ENCODE measurements around the gene GSTM1.

GSTM1 gene

DNA sequence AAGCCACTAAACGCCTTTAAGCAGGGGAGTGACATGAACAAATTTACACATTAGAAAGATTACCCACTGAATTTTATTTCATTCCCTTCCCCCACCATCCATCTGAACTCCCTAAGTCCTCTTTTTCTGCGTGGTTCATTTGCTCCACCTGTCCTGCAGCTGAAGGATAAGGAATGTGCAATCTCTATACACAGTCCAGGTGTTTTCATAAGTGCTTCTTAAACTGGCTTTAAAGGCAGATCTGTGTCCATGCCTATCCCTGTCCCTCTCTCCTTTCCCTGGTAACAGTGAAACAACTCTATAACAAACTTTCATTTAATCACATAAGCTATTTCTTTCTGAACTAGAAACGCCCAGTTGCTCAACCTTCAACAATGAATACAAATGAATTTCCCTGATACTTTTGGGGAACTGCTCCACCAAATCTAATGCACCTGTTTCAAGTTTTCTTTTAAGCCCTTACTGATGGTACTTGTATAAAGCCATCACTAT is 44.8 kb downstream of the GSTM1 start:
- no peak for DNase-seq

DNA sequence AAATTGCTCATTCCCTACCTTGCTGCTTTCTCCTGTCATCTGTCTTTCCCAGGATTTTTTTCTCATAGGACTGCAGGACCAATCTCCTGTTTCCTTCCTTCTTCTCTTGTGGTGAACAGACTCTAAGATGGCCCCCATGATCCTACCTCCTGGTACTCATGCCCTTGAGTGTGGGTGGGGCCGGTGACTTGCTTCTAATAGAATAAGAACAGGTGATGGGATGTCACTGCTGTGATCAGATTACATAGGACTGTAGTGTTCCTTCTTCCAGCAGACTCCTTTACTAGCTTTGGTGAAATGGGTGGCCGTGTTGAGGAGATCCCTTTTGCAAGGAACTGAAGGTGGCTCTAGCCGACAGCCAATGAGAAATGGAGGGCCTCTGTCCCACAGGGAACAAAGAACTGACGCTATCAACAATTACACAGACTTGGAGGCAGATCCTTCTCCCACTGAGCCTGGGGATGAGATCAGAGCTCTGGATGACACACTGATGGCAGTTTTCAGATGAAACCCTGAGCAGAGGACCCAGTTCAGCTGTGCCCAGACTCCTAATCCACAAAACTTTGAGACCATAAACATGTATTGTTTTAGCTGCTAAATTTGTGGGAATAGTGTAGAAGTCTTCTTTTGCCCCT is 45.7 kb downstream of the GSTM1 start:
- no peak for DNase-seq

GRCh38 chr1:109739738-109740614 is 52.4 kb downstream of the GSTM1 start:
- DNase-seq, result peak; percentile 82 to 87

GRCh38 chr1:109740615-109741373 is 53.2 kb downstream of the GSTM1 start, which contains the start of gene GSTM3:
Gene GSTM3, minus strand, starts transcription at chr1:109741038. Its CDS starts 751 bp downstream, at chr1:109740287.
- no peak for DNase-seq

Data from stimulated activated CD4-positive, alpha-beta T cell treated with anti-CD3 and anti-CD28 coated beads, Interleukin-2, amount 100 ng/mL, for 24 hours (primary cell).